DMS 273 (cell line): ENCODE results near the gene RAP1GAP2.

Experiments used
- DNase-seq: peaks from one replicate; lab custom pipeline; 2025; ENCODE audit not compliant: unreplicated experiment; lab: John Stamatoyannopoulos, UW

Gene RAP1GAP2

GRCh38 chr17:2939714-2940351, 143.6 kb downstream of the RAP1GAP2 start:
- DNase-seq = no peak

- DNase-seq = no peak
These were observed 144.1 kb downstream of the RAP1GAP2 start for GRCh38 chr17:2940352-2940751.

- no peak for DNase-seq
These were observed 147.7 kb downstream of the RAP1GAP2 start for GRCh38 chr17:2943981-2944380.

GRCh38 chr17:2945299-2945698, 149.1 kb downstream of the RAP1GAP2 start:
- DNase-seq = no peak

GRCh38 chr17:2946144-2946543, 149.9 kb downstream of the RAP1GAP2 start:
- no peak for DNase-seq

GRCh38 chr17:2947588-2947950, 151.3 kb downstream of the RAP1GAP2 start:
- DNase-seq = no peak

- no peak for DNase-seq
These were observed 151.8 kb downstream of the RAP1GAP2 start for GRCh38 chr17:2947996-2948550.

- no peak for DNase-seq
These were observed 152.7 kb downstream of the RAP1GAP2 start for GRCh38 chr17:2948721-2949468.

GRCh38 chr17:2949469-2950044, 153.3 kb downstream of the RAP1GAP2 start:
- DNase-seq = no peak

GRCh38 chr17:2950846-2951245, 154.6 kb downstream of the RAP1GAP2 start:
- no peak for DNase-seq

GRCh38 chr17:2952174-2952845, 156.1 kb downstream of the RAP1GAP2 start:
- no peak for DNase-seq

- no peak for DNase-seq
These were observed 158.7 kb downstream of the RAP1GAP2 start for GRCh38 chr17:2954898-2955445.

- no peak for DNase-seq
These were observed 159.8 kb downstream of the RAP1GAP2 start for GRCh38 chr17:2955931-2956582.

GRCh38 chr17:2957631-2958286, 161.5 kb downstream of the RAP1GAP2 start:
- DNase-seq = no peak

- DNase-seq = no peak
These were observed 162.5 kb downstream of the RAP1GAP2 start for GRCh38 chr17:2958706-2959222.

- DNase-seq = no peak
These were observed 163.3 kb downstream of the RAP1GAP2 start for GRCh38 chr17:2959371-2960130.

GRCh38 chr17:2961446-2961845, 165.2 kb downstream of the RAP1GAP2 start:
- no peak for DNase-seq

GRCh38 chr17:2962236-2962635, 166.0 kb downstream of the RAP1GAP2 start:
- DNase-seq = no peak

GRCh38 chr17:2962729-2963128, 166.5 kb downstream of the RAP1GAP2 start:
- DNase-seq = no peak
